ENCODE results near the gene APOC3. TPM values are rescaled to one million over a fixed set of nuclear protein-coding genes. Genes with fewer than 3 reads are reported as not detected.
"Not testable (repeated sequence)": the region's sequence is repeated elsewhere in the genome, so short reads cannot be mapped to it uniquely, and the experiment has no call there.

The APOC3 gene
- total RNA-seq, 1 donor from 2014 or later: not detected

- Histone ChIP-seq H3K27ac (no peak overlapping the region), H3K27me3 (ENCODE audit: low read depth) (no peaks in the 10 kb centered on the region), H3K4me1 (peaks cover 2% of the 10 kb centered on the region), H3K9me3 (no peaks in the 10 kb centered on the region), H3K4me3 (no peak overlapping the region), H3K36me3 (no peaks in the 10 kb centered on the region)
- intact Hi-C loops (cut with DNase I): no loop called here
- no peak for DNase-seq
- ATAC-seq: no peak
- TF ChIP-seq CTCF (IDR thresholded peaks at IDR 0.05): no peak
These were observed 33.2 kb upstream of the APOC3 start for GRCh38 chr11:116796548-116796947.

GRCh38 chr11:116797816-116798215, 31.9 kb upstream of the APOC3 start:
- Histone ChIP-seq H3K27me3 (ENCODE audit: low read depth) (no peaks in the 10 kb centered on the region), H3K36me3 (no peaks in the 10 kb centered on the region), H3K4me1 (no peaks in the 10 kb centered on the region), H3K4me3 (no peak overlapping the region), H3K27ac (no peak overlapping the region), H3K9me3 (no peaks in the 10 kb centered on the region)
- DNase-seq (no peak), ATAC-seq (no peak)
- TF ChIP-seq CTCF (IDR thresholded peaks at IDR 0.05): no peak
- intact Hi-C loops (cut with DNase I): no loop called here

- Histone ChIP-seq H3K9me3 (no peaks in the 10 kb centered on the region), H3K27ac (no peak overlapping the region), H3K36me3 (no peaks in the 10 kb centered on the region), H3K4me3 (no peak overlapping the region), H3K27me3 (ENCODE audit: low read depth) (no peaks in the 10 kb centered on the region), H3K4me1 (no peaks in the 10 kb centered on the region)
- intact Hi-C loops (cut with DNase I): no loop called here
- no peak for DNase-seq
- no peak for TF ChIP-seq CTCF (IDR thresholded peaks at IDR 0.05)
- no peak for ATAC-seq
These were observed 31.3 kb upstream of the APOC3 start for GRCh38 chr11:116798368-116798767.

GRCh38 chr11:116800610-116801009, 29.1 kb upstream of the APOC3 start:
- intact Hi-C loops (cut with DNase I): no loop called here
- no peaks in the 10 kb centered on the region for H3K27me3 ChIP-seq (ENCODE audit: low read depth)
- no peaks in the 10 kb centered on the region for H3K36me3 ChIP-seq
- no peaks in the 10 kb centered on the region for H3K9me3 ChIP-seq
- no peak for ATAC-seq
- H3K4me1 ChIP-seq: no peaks in the 10 kb centered on the region
- TF ChIP-seq CTCF (IDR thresholded peaks at IDR 0.05): no peak
- H3K4me3 ChIP-seq: no peak overlapping the region
- H3K27ac ChIP-seq: no peak overlapping the region
- DNase-seq: no peak

- H3K4me3 ChIP-seq; H3K9me3 ChIP-seq; ATAC-seq; H3K4me1 ChIP-seq; H3K27me3 ChIP-seq (ENCODE audit: low read depth); H3K36me3 ChIP-seq; H3K27ac ChIP-seq; intact Hi-C loops (cut with DNase I); DNase-seq: not testable (repeated sequence)
These were observed 28.0 kb upstream of the APOC3 start for GRCh38 chr11:116801662-116802061.

- intact Hi-C loops (cut with DNase I): no loop called here
- H3K4me3 ChIP-seq: no peak overlapping the region
- no peaks in the 10 kb centered on the region for H3K4me1 ChIP-seq
- TF ChIP-seq CTCF (IDR thresholded peaks at IDR 0.05): no peak
- H3K27me3 ChIP-seq (ENCODE audit: low read depth): no peaks in the 10 kb centered on the region
- H3K27ac ChIP-seq: no peak overlapping the region
- ATAC-seq (no peak), DNase-seq (no peak)
- H3K36me3 ChIP-seq: no peaks in the 10 kb centered on the region
- no peaks in the 10 kb centered on the region for H3K9me3 ChIP-seq
These were observed 25.7 kb upstream of the APOC3 start for GRCh38 chr11:116804001-116804400.
